Keratinocyte (primary cell): ENCODE results near the gene PPP1R1C. TPM values are rescaled to one million over a fixed set of nuclear protein-coding genes. Genes with fewer than 3 reads are reported as not detected.

Experiments used
- DNase-seq: peaks from one replicate; pipeline ENCODE4 v3.0.0-alpha.2; 2011; ENCODE audit warnings: low read depth, missing footprints, low spot score
- FAIRE-seq: peaks from 2 replicates; lab custom pipeline; 2011; peaks lifted over from hg19 to GRCh38; lab: Jason Lieb, UNC
- H2AFZ ChIP-seq: 2 replicates; pipeline ENCODE4 v1.6.0; 2012; ENCODE audit warnings: low read length, control low read depth, inconsistent platforms; ENCODE audit not compliant: control insufficient read depth
- H3K27ac ChIP-seq: 2 replicates; pipeline ENCODE4 v1.5.1; 2011; ENCODE audit warnings: low read length; ENCODE audit not compliant: control insufficient read depth, insufficient read depth
- H3K27me3 ChIP-seq: 3 replicates; pipeline ENCODE4 v1.6.0; 2011; ENCODE audit warnings: low read length; ENCODE audit not compliant: control insufficient read depth, insufficient read depth; ENCODE audit errors: extremely low read depth
- H3K36me3 ChIP-seq, 2 experiments: 2 replicates in 1 of 2; 3 replicates in 1 of 2; pipeline ENCODE4 v1.5.1; 2011; ENCODE audit warnings: low read length in 2 of 2, mild to moderate bottlenecking in 1 of 2; ENCODE audit not compliant: control insufficient read depth in 2 of 2, insufficient read depth in 2 of 2; ENCODE audit errors: extremely low read depth in 1 of 2
- H3K4me1 ChIP-seq: 3 replicates; pipeline ENCODE4 v1.5.1; 2011; ENCODE audit warnings: low read length; ENCODE audit not compliant: control insufficient read depth, insufficient read depth; ENCODE audit errors: extremely low read depth
- H3K4me2 ChIP-seq: 3 replicates; pipeline ENCODE4 v1.6.0; 2011; ENCODE audit warnings: low read depth, low read length; ENCODE audit not compliant: control insufficient read depth, insufficient read depth; ENCODE audit errors: extremely low read depth
- H3K4me3 ChIP-seq, 3 experiments: fragments of 200-600 bp in 1 of 3; sonication (generic) in 1 of 3; 2 replicates in 2 of 3; 3 replicates in 1 of 3; pipeline ENCODE4 v1.5.1; 2011 to 2016; ENCODE audit warnings: low read length in 3 of 3, mild to moderate bottlenecking in 3 of 3, control low read depth in 2 of 3, inconsistent platforms in 1 of 3, low read depth in 1 of 3, mixed read lengths in 1 of 3, mixed run types in 1 of 3, moderate library complexity in 1 of 3; ENCODE audit not compliant: control insufficient read depth in 2 of 3, insufficient read depth in 2 of 3; ENCODE audit errors: extremely low read depth in 1 of 3
- H3K79me2 ChIP-seq: 2 replicates; pipeline ENCODE4 v1.6.0; 2012; ENCODE audit warnings: low read length; ENCODE audit not compliant: control insufficient read depth, insufficient read depth
- H3K9ac ChIP-seq: 3 replicates; pipeline ENCODE4 v1.6.0; 2011; ENCODE audit warnings: low read length; ENCODE audit not compliant: control insufficient read depth, insufficient read depth; ENCODE audit errors: extremely low read depth
- H3K9me1 ChIP-seq: 3 replicates; pipeline ENCODE4 v1.6.0; 2011; ENCODE audit warnings: low read length; ENCODE audit not compliant: control insufficient read depth, insufficient read depth; ENCODE audit errors: extremely low read depth
- H3K9me3 ChIP-seq: 2 replicates; pipeline ENCODE4 v1.5.1; 2012; ENCODE audit warnings: low read depth, low read length; ENCODE audit not compliant: control insufficient read depth
- H4K20me1 ChIP-seq: 3 replicates; pipeline ENCODE4 v1.6.0; 2011; ENCODE audit warnings: low read length; ENCODE audit not compliant: control insufficient read depth, insufficient read depth; ENCODE audit errors: extremely low read depth
- EZH2 ChIP-seq: IDR thresholded peaks from one replicate; pipeline ENCODE4 v1.6.1; 2012; ENCODE audit warnings: inconsistent platforms, mild to moderate bottlenecking, low read length, moderate library complexity
- dilution Hi-C: fragments of 300-500 bp; cut with MboI; formaldehyde crosslinking; loops from one replicate; pipeline ENCODE4 v1.7.0; 2020; ENCODE audit warnings: low sequenced_read_pairs; ENCODE audit not compliant: extremely low pct_ligation_motif_present
- polyA plus RNA-seq, 5 experiments: library from polyadenylated mRNA; depleted of rRNA in 3 of 5; stranded (reverse) in 3 of 5; stranded (forward) in 1 of 5; unstranded in 1 of 5; fragments of >200 nt; gene quantifications; 1 replicate in 1 of 5; 2 replicates in 3 of 5; 3 replicates in 1 of 5; pipeline versions ENCODE4 v1.2.1 to v1.2.3, GENCODE V29; 2011 to 2012; ENCODE audit warnings: missing spikeins in 2 of 5, low read depth in 1 of 5, low replicate concordance in 1 of 5
- TF ChIP-seq, protein P1 (sequence below), 3 experiments: IDR thresholded peaks in 1 of 3; conservative IDR thresholded peaks in 1 of 3; optimal IDR thresholded peaks in 1 of 3; 2 replicates in 2 of 3; 3 replicates in 1 of 3; pipeline versions ENCODE3 to v1.5.1; 2011; ENCODE audit warnings: low read length in 3 of 3, mild to moderate bottlenecking in 3 of 3, moderate library complexity in 2 of 3, control low read depth in 1 of 3, inconsistent platforms in 1 of 3; ENCODE audit not compliant: insufficient read depth in 2 of 3; ENCODE audit errors: extremely low read depth in 1 of 3

PPP1R1C gene
- polyA plus RNA-seq, 1 donor (not counting 4 experiments of a cell fraction or from before 2014, with no cell fraction given), result 4.3 TPM

DNA sequence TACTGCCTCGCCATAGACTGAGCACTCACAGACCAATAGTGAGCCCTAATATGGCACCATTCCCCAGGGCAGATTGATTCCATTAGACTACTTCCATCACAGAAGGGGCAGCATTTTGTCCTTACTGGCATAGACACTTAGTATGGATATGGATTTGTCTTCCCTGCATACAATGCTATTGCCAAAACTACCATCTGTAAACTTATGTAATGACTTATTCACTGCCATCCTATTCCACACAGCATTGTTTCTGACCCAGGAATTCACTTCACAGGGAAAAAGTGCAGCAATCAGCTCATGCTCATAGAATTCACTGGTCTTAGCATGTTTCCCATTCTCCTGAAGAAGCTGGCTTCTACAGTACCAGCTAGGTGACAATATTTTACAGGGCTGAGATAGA lies 179.0 kb downstream of the PPP1R1C start:
- Histone ChIP-seq H3K36me3 (no peaks in the 10 kb centered on the region), H2AFZ (no peak overlapping the region), H3K4me2 (no peak overlapping the region), H3K9ac (no peak overlapping the region), H3K27ac (no peak overlapping the region), H3K9me3 (no peaks in the 10 kb centered on the region), H3K9me1 (no peaks in the 10 kb centered on the region), H3K4me3 (no peak overlapping the region), H4K20me1 (no peaks in the 10 kb centered on the region), H3K4me1 (no peaks in the 10 kb centered on the region), H3K79me2 (no peaks in the 10 kb centered on the region), H3K27me3 (no peaks in the 10 kb centered on the region)
- FAIRE-seq (no peak), DNase-seq (no peak)
- TF ChIP-seq, protein P1, sequence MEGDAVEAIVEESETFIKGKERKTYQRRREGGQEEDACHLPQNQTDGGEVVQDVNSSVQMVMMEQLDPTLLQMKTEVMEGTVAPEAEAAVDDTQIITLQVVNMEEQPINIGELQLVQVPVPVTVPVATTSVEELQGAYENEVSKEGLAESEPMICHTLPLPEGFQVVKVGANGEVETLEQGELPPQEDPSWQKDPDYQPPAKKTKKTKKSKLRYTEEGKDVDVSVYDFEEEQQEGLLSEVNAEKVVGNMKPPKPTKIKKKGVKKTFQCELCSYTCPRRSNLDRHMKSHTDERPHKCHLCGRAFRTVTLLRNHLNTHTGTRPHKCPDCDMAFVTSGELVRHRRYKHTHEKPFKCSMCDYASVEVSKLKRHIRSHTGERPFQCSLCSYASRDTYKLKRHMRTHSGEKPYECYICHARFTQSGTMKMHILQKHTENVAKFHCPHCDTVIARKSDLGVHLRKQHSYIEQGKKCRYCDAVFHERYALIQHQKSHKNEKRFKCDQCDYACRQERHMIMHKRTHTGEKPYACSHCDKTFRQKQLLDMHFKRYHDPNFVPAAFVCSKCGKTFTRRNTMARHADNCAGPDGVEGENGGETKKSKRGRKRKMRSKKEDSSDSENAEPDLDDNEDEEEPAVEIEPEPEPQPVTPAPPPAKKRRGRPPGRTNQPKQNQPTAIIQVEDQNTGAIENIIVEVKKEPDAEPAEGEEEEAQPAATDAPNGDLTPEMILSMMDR (optimal IDR thresholded peaks at IDR 0.05 in 1 of 3, IDR thresholded peaks at IDR 0.05 in 1 of 3, conservative IDR thresholded peaks at IDR 0.05 in 1 of 3; ENCODE audit: extremely low read depth in 1 of 3, insufficient read depth in 2 of 3, low read length in 3 of 3), result no peak
- no peak for TF ChIP-seq EZH2
- dilution Hi-C loops, result no loop called here

DNA sequence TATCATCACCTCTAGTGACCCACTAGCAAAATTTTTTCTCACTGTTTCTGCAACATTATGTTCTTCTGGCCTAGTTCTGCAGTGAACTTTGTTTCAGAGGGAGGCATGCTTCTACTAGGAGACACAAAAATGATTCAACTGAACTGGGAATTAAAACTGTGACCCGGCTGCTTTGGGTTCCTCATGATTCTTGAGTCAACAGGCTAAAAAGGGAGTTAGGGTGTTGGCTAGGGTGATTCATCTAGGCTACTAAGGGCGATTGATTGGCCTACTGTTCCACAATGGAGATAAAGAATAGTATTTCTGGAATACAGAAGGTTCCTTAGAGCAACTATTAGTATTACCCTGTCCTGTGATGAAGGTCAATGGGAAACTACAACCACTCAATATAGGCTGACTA lies 179.5 kb downstream of the PPP1R1C start:
- H3K9ac ChIP-seq, result no peak overlapping the region
- no peaks in the 10 kb centered on the region for H3K27me3 ChIP-seq
- dilution Hi-C loops, result no loop called here
- no peak overlapping the region for H3K4me3 ChIP-seq
- H3K4me1 ChIP-seq, result no peaks in the 10 kb centered on the region
- H4K20me1 ChIP-seq, result no peaks in the 10 kb centered on the region
- no peak overlapping the region for H3K4me2 ChIP-seq
- TF ChIP-seq EZH2, result no peak
- TF ChIP-seq, protein P1 (optimal IDR thresholded peaks at IDR 0.05 in 1 of 3, IDR thresholded peaks at IDR 0.05 in 1 of 3, conservative IDR thresholded peaks at IDR 0.05 in 1 of 3; ENCODE audit: extremely low read depth in 1 of 3, insufficient read depth in 2 of 3, low read length in 3 of 3), result no peak
- H3K27ac ChIP-seq, result no peak overlapping the region
- no peaks in the 10 kb centered on the region for H3K36me3 ChIP-seq
- H3K79me2 ChIP-seq, result no peaks in the 10 kb centered on the region
- no peak overlapping the region for H2AFZ ChIP-seq
- no peaks in the 10 kb centered on the region for H3K9me1 ChIP-seq
- H3K9me3 ChIP-seq, result no peaks in the 10 kb centered on the region
- FAIRE-seq (no peak), DNase-seq (no peak)
